DND-41 (cell line): ENCODE results near the gene CAPN5.

Source experiments
- ATAC-seq: fragments of 200-7000 bp; cut with Tn5 transposase; 3 replicates; pipeline ENCODE4 v1.9.1; 2021; ENCODE audit warnings: low read depth; ENCODE audit not compliant: insufficient read depth
- DNase-seq: peaks from one replicate; pipeline ENCODE4 v3.0.0-alpha.2; 2020
- H2AFZ ChIP-seq: 2 replicates; pipeline ENCODE4 v1.6.0; 2012; ENCODE audit warnings: low read depth, low read length
- H3K27ac ChIP-seq: 2 replicates; pipeline ENCODE4 v1.5.1; 2012; ENCODE audit warnings: low read length, inconsistent platforms
- H3K27me3 ChIP-seq: fragments of 200-600 bp; sonication (generic); 2 replicates; pipeline ENCODE4 v1.6.0; 2012; ENCODE audit warnings: low read length, mild to moderate bottlenecking, inconsistent platforms; ENCODE audit not compliant: insufficient read depth, poor library complexity
- H3K36me3 ChIP-seq: 2 replicates; pipeline ENCODE4 v1.5.1; 2012; ENCODE audit warnings: low read length, inconsistent platforms; ENCODE audit not compliant: insufficient read depth
- H3K4me1 ChIP-seq: 2 replicates; pipeline ENCODE4 v1.5.1; 2012; ENCODE audit warnings: mild to moderate bottlenecking, low read length; ENCODE audit not compliant: insufficient read depth
- H3K4me2 ChIP-seq: 2 replicates; pipeline ENCODE4 v1.6.0; 2012; ENCODE audit warnings: mild to moderate bottlenecking, moderate library complexity, low read length, inconsistent platforms; ENCODE audit not compliant: insufficient read depth
- H3K4me3 ChIP-seq, 2 experiments: fragments of 200-600 bp in 1 of 2; shearing (Covaris generic) in 1 of 2; 2 replicates each; pipeline ENCODE4 v1.5.1; 2012 to 2016; ENCODE audit warnings: inconsistent platforms in 2 of 2, low read length in 2 of 2, mild to moderate bottlenecking in 2 of 2, low read depth in 1 of 2, moderate library complexity in 1 of 2
- H3K79me2 ChIP-seq: 2 replicates; pipeline ENCODE4 v1.6.0; 2012; ENCODE audit warnings: low read length, inconsistent platforms; ENCODE audit not compliant: insufficient read depth
- H3K9ac ChIP-seq: 2 replicates; pipeline ENCODE4 v1.6.0; 2012; ENCODE audit warnings: low read depth, mild to moderate bottlenecking, inconsistent platforms, low read length, moderate library complexity
- H3K9me3 ChIP-seq: 2 replicates; pipeline ENCODE4 v1.5.1; 2012; ENCODE audit warnings: low read length, moderate library complexity, mild to moderate bottlenecking, inconsistent platforms; ENCODE audit not compliant: insufficient read depth, severe bottlenecking
- H4K20me1 ChIP-seq: 2 replicates; pipeline ENCODE4 v1.6.0; 2012; ENCODE audit warnings: low read length; ENCODE audit not compliant: insufficient read depth
- CTCF ChIP-seq: IDR thresholded peaks from 2 replicates; pipeline ENCODE4 v1.5.1; 2012; ENCODE audit warnings: borderline replicate concordance, low read length, moderate library complexity, mild to moderate bottlenecking; ENCODE audit not compliant: poor library complexity, severe bottlenecking; ENCODE audit errors: extremely low read depth
- EZH2 ChIP-seq: IDR thresholded peaks from 3 replicates; pipeline ENCODE4 v1.6.1; 2012; ENCODE audit warnings: borderline replicate concordance, low read depth, mild to moderate bottlenecking, moderate library complexity, low read length, inconsistent platforms; ENCODE audit not compliant: severe bottlenecking

Gene CAPN5

GRCh38 chr11:77080643-77081210 lies 14.0 kb downstream of the CAPN5 start:
- DNase-seq (no peak), ATAC-seq (no peak)
- no peaks in the 10 kb centered on the region for H4K20me1 ChIP-seq
- H3K4me2 ChIP-seq = no peak overlapping the region
- peaks cover 17% of the 10 kb centered on the region for H3K4me1 ChIP-seq
- H2AFZ ChIP-seq = no peak overlapping the region
- TF ChIP-seq CTCF = no peak
- TF ChIP-seq EZH2 = no peak
- H3K79me2 ChIP-seq = no peaks in the 10 kb centered on the region
- H3K9ac ChIP-seq = no peak overlapping the region
- no peaks in the 10 kb centered on the region for H3K36me3 ChIP-seq
- H3K27me3 ChIP-seq = no peaks in the 10 kb centered on the region
- no peaks in the 10 kb centered on the region for H3K9me3 ChIP-seq
- H3K4me3 ChIP-seq = no peak overlapping the region
- H3K27ac ChIP-seq = no peak overlapping the region

GRCh38 chr11:77081381-77081851 lies 14.6 kb downstream of the CAPN5 start:
- H3K4me2 ChIP-seq = no peak overlapping the region
- no peak; the same call in 2 of the 3 replicates for ATAC-seq
- H3K27ac ChIP-seq = no peak overlapping the region
- no peaks in the 10 kb centered on the region for H3K36me3 ChIP-seq
- TF ChIP-seq EZH2 (no peak), CTCF (no peak)
- peaks cover 17% of the 10 kb centered on the region for H3K4me1 ChIP-seq
- H3K9me3 ChIP-seq = no peaks in the 10 kb centered on the region
- H3K4me3 ChIP-seq = no peak overlapping the region
- H2AFZ ChIP-seq = no peak overlapping the region
- no peaks in the 10 kb centered on the region for H3K27me3 ChIP-seq
- no peaks in the 10 kb centered on the region for H3K79me2 ChIP-seq
- DNase-seq = no peak
- H3K9ac ChIP-seq = no peak overlapping the region
- H4K20me1 ChIP-seq = no peaks in the 10 kb centered on the region

- peak; percentile 16; the same call in 2 of the 3 replicates for ATAC-seq
- no peaks in the 10 kb centered on the region for H3K27me3 ChIP-seq
- no peaks in the 10 kb centered on the region for H3K9me3 ChIP-seq
- peaks cover 17% of the 10 kb centered on the region for H3K4me1 ChIP-seq
- no peaks in the 10 kb centered on the region for H3K36me3 ChIP-seq
- DNase-seq = no peak
- no peaks in the 10 kb centered on the region for H4K20me1 ChIP-seq
- H3K27ac ChIP-seq = peak overlapping the region; percentile 86
- peak overlapping the region in 1 of 2 experiments; percentile 47; a peak in 2 of 4 replicates for H3K4me3 ChIP-seq
- TF ChIP-seq EZH2 = no peak
- TF ChIP-seq CTCF = no peak
- no peaks in the 10 kb centered on the region for H3K79me2 ChIP-seq
- H3K9ac ChIP-seq = peak overlapping the region; percentile 50
- peak overlapping the region; percentile 63 for H2AFZ ChIP-seq
- peak overlapping the region; percentile 56 for H3K4me2 ChIP-seq
Measured at GRCh38 chr11:77081976-77082836, 15.4 kb downstream of the CAPN5 start.
